B cell (primary cell): ENCODE data around the gene FASTK.

Source experiments
- EZH2 ChIP-seq: IDR thresholded peaks from 2 replicates; pipeline ENCODE4 v1.6.1; 2012; ENCODE audit warnings: borderline replicate concordance, low read depth, mild to moderate bottlenecking, moderate library complexity, low read length; ENCODE audit not compliant: insufficient read depth, poor library complexity, severe bottlenecking
- TF ChIP-seq, protein P1 (sequence below): fragments of 200-600 bp; IDR thresholded peaks from one replicate; pipeline ENCODE4 v1.8.0; 2022; ENCODE audit warnings: antibody characterized with exemption, mild to moderate bottlenecking

- TF ChIP-seq, protein P1, sequence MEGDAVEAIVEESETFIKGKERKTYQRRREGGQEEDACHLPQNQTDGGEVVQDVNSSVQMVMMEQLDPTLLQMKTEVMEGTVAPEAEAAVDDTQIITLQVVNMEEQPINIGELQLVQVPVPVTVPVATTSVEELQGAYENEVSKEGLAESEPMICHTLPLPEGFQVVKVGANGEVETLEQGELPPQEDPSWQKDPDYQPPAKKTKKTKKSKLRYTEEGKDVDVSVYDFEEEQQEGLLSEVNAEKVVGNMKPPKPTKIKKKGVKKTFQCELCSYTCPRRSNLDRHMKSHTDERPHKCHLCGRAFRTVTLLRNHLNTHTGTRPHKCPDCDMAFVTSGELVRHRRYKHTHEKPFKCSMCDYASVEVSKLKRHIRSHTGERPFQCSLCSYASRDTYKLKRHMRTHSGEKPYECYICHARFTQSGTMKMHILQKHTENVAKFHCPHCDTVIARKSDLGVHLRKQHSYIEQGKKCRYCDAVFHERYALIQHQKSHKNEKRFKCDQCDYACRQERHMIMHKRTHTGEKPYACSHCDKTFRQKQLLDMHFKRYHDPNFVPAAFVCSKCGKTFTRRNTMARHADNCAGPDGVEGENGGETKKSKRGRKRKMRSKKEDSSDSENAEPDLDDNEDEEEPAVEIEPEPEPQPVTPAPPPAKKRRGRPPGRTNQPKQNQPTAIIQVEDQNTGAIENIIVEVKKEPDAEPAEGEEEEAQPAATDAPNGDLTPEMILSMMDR = peak; percentile 37
- no peak for TF ChIP-seq EZH2
These were observed 3.5 kb downstream of the FASTK start for GRCh38 chr7:151076863-151077704.
